Frontal cortex (tissue), 4 donors: ENCODE results near the gene REV1. TPM values are rescaled to one million over a fixed set of nuclear protein-coding genes. Genes with fewer than 3 reads are reported as not detected.
"Not testable (repeated sequence)": the region's sequence is repeated elsewhere in the genome, so short reads cannot be mapped to it uniquely, and the experiment has no call there.

Experiments
- DNase-seq, 2 donors: peaks; one replicate each; pipeline ENCODE4 v3.0.0; 2012; ENCODE audit warnings: low spot score in 2 of 2
- FAIRE-seq: peaks from 2 replicates; lab custom pipeline; 2012; peaks lifted over from hg19 to GRCh38; lab: Jason Lieb, UNC
- total RNA-seq: library from RNA; depleted of rRNA; stranded (reverse); fragments of >200 nt; gene quantifications from one replicate; pipeline ENCODE4 v1.2.3, GENCODE V29; 2014
- donor health status: control.
- donor health status: control.
- donor health status: control.

The REV1 gene
- total RNA-seq, result 84.8 TPM

- DNase-seq (peak; percentile 93 to 97), FAIRE-seq (no peak)
Observed at GRCh38 chr2:99489761-99490622, at the start of gene REV1. Gene REV1 (minus strand): TSS chr2:99490017. CDS start chr2:99464975, 25,042 bp downstream.

- no peak for FAIRE-seq
- no peak for DNase-seq
Observed at GRCh38 chr2:99537910-99538485, 48.2 kb upstream of the REV1 start.

- FAIRE-seq, result no peak
- DNase-seq, result no peak
Observed at GRCh38 chr2:99524056-99524455, 34.2 kb upstream of the REV1 start.

GRCh38 chr2:99522157-99522556 is 32.3 kb upstream of the REV1 start:
- no peak for FAIRE-seq
- DNase-seq, result no peak

GRCh38 chr2:99520813-99521212 is 31.0 kb upstream of the REV1 start:
- DNase-seq (no peak), FAIRE-seq (no peak)

GRCh38 chr2:99520195-99520594 is 30.4 kb upstream of the REV1 start:
- no peak for DNase-seq
- no peak for FAIRE-seq

- FAIRE-seq, result no peak
Observed at GRCh38 chr2:99514357-99514756, 24.5 kb upstream of the REV1 start.

GRCh38 chr2:99512181-99512591 is 22.4 kb upstream of the REV1 start:
- no peak for FAIRE-seq
- no peak for DNase-seq

More at GRCh38 chr2:99514357-99514756, 24.5 kb upstream of the REV1 start:
- DNase-seq, result no peak

- FAIRE-seq (no peak), DNase-seq (no peak)
Observed at GRCh38 chr2:99509387-99509786, 19.6 kb upstream of the REV1 start.

GRCh38 chr2:99507937-99508818 is 18.4 kb upstream of the REV1 start:
- DNase-seq (no peak), FAIRE-seq (no peak)

GRCh38 chr2:99504844-99505584 is 15.2 kb upstream of the REV1 start:
- DNase-seq, result no peak
- no peak for FAIRE-seq

GRCh38 chr2:99503662-99504416 is 14.0 kb upstream of the REV1 start:
- not testable (repeated sequence) for FAIRE-seq, DNase-seq

- no peak for FAIRE-seq
- DNase-seq, result no peak
Observed at GRCh38 chr2:99496021-99496420, 6.2 kb upstream of the REV1 start.

- no peak for FAIRE-seq
Observed at GRCh38 chr2:99495115-99495860, 5.5 kb upstream of the REV1 start.

GRCh38 chr2:99492721-99493120 is 2.9 kb upstream of the REV1 start:
- DNase-seq, result no peak
- no peak for FAIRE-seq

More at GRCh38 chr2:99495115-99495860, 5.5 kb upstream of the REV1 start:
- no peak for DNase-seq

GRCh38 chr2:99490623-99491461 is 1.0 kb upstream of the REV1 start:
- DNase-seq, result no peak
- no peak for FAIRE-seq

- DNase-seq (peak; percentile 76 to 86), FAIRE-seq (no peak)
Observed at GRCh38 chr2:99489063-99489760, 605 bp downstream of the REV1 start.
